ENCODE measurements around the gene CYTH3. TPM values are rescaled to one million over a fixed set of nuclear protein-coding genes. Genes with fewer than 3 reads are reported as not detected.

The CYTH3 gene
- total and polyA plus RNA-seq, 2 of the 8 experiments (the other 6 are each of a cell fraction or from before 2014, with no cell fraction given): 10.3 to 11.9 TPM

- no peak overlapping the region for H2BK20ac ChIP-seq (ENCODE audit: low read length)
- FAIRE-seq (no peak), DNase-seq (ENCODE audit: low read depth in 1 of 2, low spot score in 2 of 2) (no peak)
- no peak overlapping the region for H4K5ac ChIP-seq (ENCODE audit: insufficient read length, low read depth, low read length)
- no peak overlapping the region for H3K18ac ChIP-seq (ENCODE audit: extremely low read depth, low read length)
- no peak overlapping the region for H2BK5ac ChIP-seq (ENCODE audit: low read depth, low read length)
- WGBS, 2 experiments (ENCODE audit: extremely low coverage in 1 of 2, insufficient coverage in 1 of 2, insufficient read length in 1 of 2, insufficient replicate concordance in 2 of 2, low coverage in 1 of 2, low lambda C conversion rate in 2 of 2, missing lambda C conversion rate in 1 of 2): 92% methylated on average over 3 of the region's 3 CpGs; no CpG with 5 or more reads in 1 of the 2 experiments
- H2AFZ ChIP-seq (ENCODE audit: low read length): no peak overlapping the region
- ChIA-PET POLR2A (ENCODE audit: partially characterized antibody) (no interaction called here), CTCF (ENCODE audit: partially characterized antibody) (interaction anchor here (1.1 to 1.5 kb wide), 2 partner anchors 12 to 24 kb away, joined by 3 to 4 read pairs; no protein-coding TSS in a partner anchor)
- no peak overlapping the region for H3K4ac ChIP-seq (replicated peaks; ENCODE audit: insufficient read length, low read depth, low read length)
- H4K8ac ChIP-seq (ENCODE audit: extremely low read depth, insufficient read depth, low read length): no peak overlapping the region
- H3K79me2 ChIP-seq (ENCODE audit: control insufficient read depth in 1 of 2, insufficient read depth in 2 of 2, low read length in 2 of 2): no peaks in the 10 kb centered on the region
- H3K56ac ChIP-seq (replicated peaks; ENCODE audit: insufficient read length, low read depth, low read length): no peak overlapping the region
- no peak overlapping the region for H3K4me3 ChIP-seq (ENCODE audit: extremely low read depth in 1 of 4, insufficient read depth in 2 of 4, low read depth in 3 of 4, low read length in 4 of 4)
- no peaks in the 10 kb centered on the region; a peak in 1 of 7 replicates for H3K27me3 ChIP-seq (replicated peaks in 1 of 4; ENCODE audit: control insufficient read depth in 3 of 4, extremely low read depth in 1 of 4, insufficient read depth in 3 of 4, low read length in 3 of 4)
- H4K91ac ChIP-seq (replicated peaks; ENCODE audit: insufficient read length, low read length): no peak overlapping the region
- no peak overlapping the region for H3K4me2 ChIP-seq (ENCODE audit: insufficient read depth in 1 of 2, low read depth in 2 of 2, low read length in 2 of 2)
- no peak overlapping the region for H3K14ac ChIP-seq (ENCODE audit: insufficient read length)
- H2AK5ac ChIP-seq (ENCODE audit: low read depth, low read length): no peak overlapping the region
- H2BK120ac ChIP-seq (replicated peaks; ENCODE audit: low read depth, low read length): no peak overlapping the region
- no peak overlapping the region for H2BK12ac ChIP-seq (ENCODE audit: low read depth, low read length)
- H4K20me1 ChIP-seq (replicated peaks in 1 of 2; ENCODE audit: control insufficient read depth in 1 of 2, insufficient read depth in 2 of 2, low read length in 2 of 2): no peaks in the 10 kb centered on the region
- H2BK15ac ChIP-seq (ENCODE audit: low read length): no peak overlapping the region
- no peaks in the 10 kb centered on the region for H3K4me1 ChIP-seq (replicated peaks in 1 of 4; ENCODE audit: control insufficient read depth in 3 of 4, insufficient read depth in 4 of 4, low read length in 3 of 4)
- no peaks in the 10 kb centered on the region for H3K23me2 ChIP-seq (ENCODE audit: low read depth, low read length)
- H3K27ac ChIP-seq (ENCODE audit: low read depth, low read length): no peak overlapping the region
- H3K9me3 ChIP-seq (ENCODE audit: insufficient read depth in 2 of 2, low read depth in 1 of 2, low read length in 1 of 2): no peaks in the 10 kb centered on the region
- H3K23ac ChIP-seq (ENCODE audit: insufficient read length): no peak overlapping the region
- no peaks in the 10 kb centered on the region for H3K79me1 ChIP-seq (ENCODE audit: low read depth, low read length)
- H3K36me3 ChIP-seq (ENCODE audit: control insufficient read depth in 2 of 4, insufficient read depth in 4 of 4, low read length in 3 of 4): no peaks in the 10 kb centered on the region
- no peak overlapping the region for H3K9ac ChIP-seq (replicated peaks in 1 of 4; ENCODE audit: extremely low read depth in 1 of 4, low read depth in 3 of 4, low read length in 3 of 4)
- TF ChIP-seq CTBP2 (IDR thresholded peaks at IDR 0.05; ENCODE audit: borderline replicate concordance, insufficient read depth, insufficient read length, low read length): no peak
- no peak for TF ChIP-seq CHD2 (IDR thresholded peaks at IDR 0.05; ENCODE audit: low read length)
- TF ChIP-seq ASH2L (IDR thresholded peaks at IDR 0.05; ENCODE audit: low read length): no peak
- no peak for TF ChIP-seq CBX5 (IDR thresholded peaks at IDR 0.05; ENCODE audit: low read depth, low read length)
- TF ChIP-seq SRF (IDR thresholded peaks at IDR 0.05; ENCODE audit: low read depth, low read length): no peak
- TF ChIP-seq SP2 (IDR thresholded peaks at IDR 0.05; ENCODE audit: low read length): no peak
- no peak for TF ChIP-seq KDM4A (IDR thresholded peaks at IDR 0.05; ENCODE audit: low read depth, low read length, severe bottlenecking)
- no peak for TF ChIP-seq HDAC2 (IDR thresholded peaks at IDR 0.05; ENCODE audit: borderline replicate concordance in 1 of 2, low read depth in 2 of 2, low read length in 2 of 2)
- no peak for TF ChIP-seq POLR2AphosphoS5 (IDR thresholded peaks at IDR 0.05; ENCODE audit: low read depth, low read length)
- TF ChIP-seq RXRA (IDR thresholded peaks at IDR 0.05; ENCODE audit: insufficient read depth, low read depth, low read length): no peak
- no peak for TF ChIP-seq BACH1 (IDR thresholded peaks at IDR 0.05; ENCODE audit: low read length)
- TF ChIP-seq EZH2 (IDR thresholded peaks at IDR 0.05; ENCODE audit: low read depth, low read length, severe bottlenecking): no peak
- no peak for TF ChIP-seq CHD1 (IDR thresholded peaks at IDR 0.05; ENCODE audit: low read depth, low read length)
- TF ChIP-seq BCL11A (IDR thresholded peaks at IDR 0.05; ENCODE audit: low read depth in 2 of 2, low read length in 2 of 2): no peak
- TF ChIP-seq ATF3 (IDR thresholded peaks at IDR 0.05; ENCODE audit: insufficient read depth, low read depth, low read length): no peak
Measured at GRCh38 chr7:6293202-6293601, 20.8 kb upstream of the CYTH3 start.

All from H1 (cell line).